ENCODE measurements around the gene SLC36A3. TPM values are rescaled to one million over a fixed set of nuclear protein-coding genes. Genes with fewer than 3 reads are reported as not detected.

SLC36A3 gene
- total RNA-seq, 1 experiment from 2014 or later = not detected

- ATAC-seq (no peak), DNase-seq (ENCODE audit: low spot score) (no peak)
- no peaks in the 10 kb centered on the region for H3K36me3 Mint-ChIP-seq
- H3K4me1 Mint-ChIP-seq = peaks cover 18% of the 10 kb centered on the region
- no peak overlapping the region for H3K4me3 Mint-ChIP-seq
- H3K27me3 Mint-ChIP-seq (ENCODE audit: low read depth) = no peaks in the 10 kb centered on the region
- no peak overlapping the region for H3K27ac Mint-ChIP-seq
- ChIA-PET CTCF (interaction anchor here (0.6 to 1.9 kb wide), 7 partner anchors 10 to 417 kb away, joined by 3 to 11 read pairs (median 3); partner anchors contain the start of gene CCDC69), POLR2A (interaction anchor here (0.6 kb wide), 1 partner anchor 18 kb away, joined by 3 read pairs; no protein-coding TSS in a partner anchor)
- TF ChIP-seq TP53 (CRISPR knock-in tag; IDR thresholded peaks at IDR 0.05) (no peak), E2F5 (CRISPR knock-in tag; IDR thresholded peaks at IDR 0.05) (no peak), FOXJ3 (CRISPR knock-in tag; IDR thresholded peaks at IDR 0.05; ENCODE audit: borderline replicate concordance) (no peak), SMAD3 (CRISPR knock-in tag; IDR thresholded peaks at IDR 0.05; ENCODE audit: borderline replicate concordance) (no peak), ELF4 (CRISPR knock-in tag; IDR thresholded peaks at IDR 0.05; ENCODE audit: low read depth) (no peak), MXD4 (CRISPR knock-in tag; IDR thresholded peaks at IDR 0.05; ENCODE audit: borderline replicate concordance) (no peak), GABPB1 (CRISPR knock-in tag; IDR thresholded peaks at IDR 0.05) (peak; percentile 58; the same call in 1 of the 2 replicates)
- H3K9me3 Mint-ChIP-seq = no peaks in the 10 kb centered on the region
Measured at GRCh38 chr5:151234476-151235238, 68.9 kb downstream of the SLC36A3 start.

- POLR2A ChIA-PET = no interaction called here
- TF ChIP-seq HMGA2 (CRISPR knock-in tag; IDR thresholded peaks at IDR 0.05) (no peak), CTCF (IDR thresholded peaks at IDR 0.05) (no peak), GRHL2 (CRISPR knock-in tag; IDR thresholded peaks at IDR 0.05; ENCODE audit: insufficient replicate concordance, severe bottlenecking) (no peak), PRRX2 (CRISPR knock-in tag; IDR thresholded peaks at IDR 0.05) (no peak), NFE2L1 (CRISPR knock-in tag; IDR thresholded peaks at IDR 0.05) (no peak), ATF2 (CRISPR knock-in tag; IDR thresholded peaks at IDR 0.05; ENCODE audit: borderline replicate concordance, low read depth) (no peak), ESRRA (CRISPR knock-in tag; IDR thresholded peaks at IDR 0.05; ENCODE audit: borderline replicate concordance) (no peak), ZNF219 (CRISPR knock-in tag; IDR thresholded peaks at IDR 0.05; ENCODE audit: borderline replicate concordance) (no peak), STAT6 (CRISPR knock-in tag; conservative IDR thresholded peaks at IDR 0.05; ENCODE audit: low read depth) (no peak), NFATC4 (CRISPR knock-in tag; IDR thresholded peaks at IDR 0.05) (no peak)
- Mint-ChIP-seq H3K27ac (no peak overlapping the region), H3K9me3 (no peaks in the 10 kb centered on the region), H3K27me3 (ENCODE audit: low read depth) (no peaks in the 10 kb centered on the region), H3K36me3 (no peaks in the 10 kb centered on the region), H3K4me1 (peaks cover 11% of the 10 kb centered on the region), H3K4me3 (no peak overlapping the region)
- no peak for DNase-seq (ENCODE audit: low spot score)
- CTCF ChIA-PET = interaction anchor here (1.3 to 1.9 kb wide), 2 partner anchors 9 to 107 kb away, joined by 4 to 11 read pairs; partner anchors contain the start of gene CCDC69
- no peak for ATAC-seq
Measured at GRCh38 chr5:151233616-151234085, 69.9 kb downstream of the SLC36A3 start.

Data from WTC11 (cell line).